ENCODE results near the gene MAML3.
"Not testable (repeated sequence)": the region's sequence is repeated elsewhere in the genome, so short reads cannot be mapped to it uniquely, and the experiment has no call there.

MAML3 gene

GRCh38 chr4:139704915-139705485 lies 449.0 kb downstream of the MAML3 start:
- FAIRE-seq, result no peak

GRCh38 chr4:139700568-139700967 lies 453.4 kb downstream of the MAML3 start:
- FAIRE-seq, result no peak

- not testable (repeated sequence) for FAIRE-seq
Observed at GRCh38 chr4:139698167-139698925, 455.6 kb downstream of the MAML3 start.

- no peak for FAIRE-seq
Observed at GRCh38 chr4:139696491-139696890, 457.5 kb downstream of the MAML3 start.

GRCh38 chr4:139694522-139695107 lies 459.4 kb downstream of the MAML3 start:
- FAIRE-seq, result no peak

- no peak for FAIRE-seq
Observed at GRCh38 chr4:139692309-139693012, 461.5 kb downstream of the MAML3 start.

GRCh38 chr4:139690419-139690818 lies 463.6 kb downstream of the MAML3 start:
- no peak for FAIRE-seq

GRCh38 chr4:139689093-139689722 lies 464.8 kb downstream of the MAML3 start:
- FAIRE-seq, result no peak

GRCh38 chr4:139686988-139687387 lies 467.0 kb downstream of the MAML3 start:
- FAIRE-seq, result no peak

- FAIRE-seq, result no peak
Observed at GRCh38 chr4:139686130-139686529, 467.9 kb downstream of the MAML3 start.

- FAIRE-seq, result no peak
Observed at GRCh38 chr4:139685180-139685579, 468.8 kb downstream of the MAML3 start.

- no peak for FAIRE-seq
Observed at GRCh38 chr4:139684351-139684750, 469.6 kb downstream of the MAML3 start.

GRCh38 chr4:139682741-139683151 lies 471.2 kb downstream of the MAML3 start:
- no peak for FAIRE-seq

GRCh38 chr4:139682309-139682708 lies 471.7 kb downstream of the MAML3 start:
- FAIRE-seq, result no peak

- no peak for FAIRE-seq
Observed at GRCh38 chr4:139676913-139677585, 476.9 kb downstream of the MAML3 start.

GRCh38 chr4:139676365-139676764 lies 477.6 kb downstream of the MAML3 start:
- no peak for FAIRE-seq

GRCh38 chr4:139675651-139676050 lies 478.3 kb downstream of the MAML3 start:
- no peak for FAIRE-seq

- no peak for FAIRE-seq
Observed at GRCh38 chr4:139674875-139675550, 479.0 kb downstream of the MAML3 start.

- no peak for FAIRE-seq
Observed at GRCh38 chr4:139672732-139673131, 481.3 kb downstream of the MAML3 start.

- no peak for FAIRE-seq
Observed at GRCh38 chr4:139672215-139672614, 481.8 kb downstream of the MAML3 start.

- FAIRE-seq, result no peak
Observed at GRCh38 chr4:139670775-139671174, 483.2 kb downstream of the MAML3 start.

GRCh38 chr4:139669890-139670289 lies 484.1 kb downstream of the MAML3 start:
- FAIRE-seq, result no peak

Data from TTC549 (cell line).